Measurements from ENCODE around the gene SGCD. TPM values are rescaled to one million over a fixed set of nuclear protein-coding genes. Genes with fewer than 3 reads are reported as not detected.

The SGCD gene
- polyA plus RNA-seq, 1 donor (not counting 4 experiments of a cell fraction or from before 2014, with no cell fraction given): not detected

- Histone ChIP-seq H3K9ac (ENCODE audit: control insufficient read depth, extremely low read depth, insufficient read depth, low read length) (no peak overlapping the region), H3K9me1 (ENCODE audit: control insufficient read depth, extremely low read depth, insufficient read depth, low read length) (no peaks in the 10 kb centered on the region), H2AFZ (ENCODE audit: control insufficient read depth, low read length) (no peak overlapping the region), H3K4me1 (ENCODE audit: control insufficient read depth, extremely low read depth, insufficient read depth, low read length) (no peaks in the 10 kb centered on the region), H3K4me2 (ENCODE audit: control insufficient read depth, extremely low read depth, insufficient read depth, low read depth, low read length) (no peak overlapping the region), H3K36me3 (ENCODE audit: control insufficient read depth in 2 of 2, extremely low read depth in 1 of 2, insufficient read depth in 2 of 2, low read length in 2 of 2) (no peaks in the 10 kb centered on the region), H4K20me1 (ENCODE audit: control insufficient read depth, extremely low read depth, insufficient read depth, low read length) (no peaks in the 10 kb centered on the region), H3K27ac (ENCODE audit: control insufficient read depth, insufficient read depth, low read length) (no peak overlapping the region), H3K27me3 (ENCODE audit: control insufficient read depth, extremely low read depth, insufficient read depth, low read length) (no peaks in the 10 kb centered on the region), H3K9me3 (ENCODE audit: control insufficient read depth, low read depth, low read length) (no peaks in the 10 kb centered on the region), H3K79me2 (ENCODE audit: control insufficient read depth, insufficient read depth, low read length) (no peaks in the 10 kb centered on the region), H3K4me3 (ENCODE audit: control insufficient read depth in 2 of 3, extremely low read depth in 1 of 3, insufficient read depth in 2 of 3, low read depth in 1 of 3, low read length in 3 of 3) (no peak overlapping the region)
- no peak for FAIRE-seq
- dilution Hi-C loops (cut with MboI; ENCODE audit: extremely low pct_ligation_motif_present, low sequenced_read_pairs): no loop called here
- no peak for TF ChIP-seq CTCF (optimal IDR thresholded peaks at IDR 0.05 in 1 of 3, IDR thresholded peaks at IDR 0.05 in 1 of 3, conservative IDR thresholded peaks at IDR 0.05 in 1 of 3; ENCODE audit: extremely low read depth in 1 of 3, insufficient read depth in 2 of 3, low read length in 3 of 3)
- no peak for TF ChIP-seq EZH2 (IDR thresholded peaks at IDR 0.05; ENCODE audit: low read length)
- DNase-seq (ENCODE audit: low read depth, low spot score): no peak
Measured at GRCh38 chr5:156405988-156406387, 79.0 kb downstream of the SGCD start.

GRCh38 chr5:156407251-156407650 lies 80.3 kb downstream of the SGCD start:
- dilution Hi-C loops (cut with MboI; ENCODE audit: extremely low pct_ligation_motif_present, low sequenced_read_pairs): no loop called here

More at GRCh38 chr5:156407251-156407650, 80.3 kb downstream of the SGCD start:
- no peak for FAIRE-seq
- DNase-seq (ENCODE audit: low read depth, low spot score): no peak
- no peak for TF ChIP-seq EZH2 (IDR thresholded peaks at IDR 0.05; ENCODE audit: low read length)
- TF ChIP-seq CTCF (optimal IDR thresholded peaks at IDR 0.05 in 1 of 3, IDR thresholded peaks at IDR 0.05 in 1 of 3, conservative IDR thresholded peaks at IDR 0.05 in 1 of 3; ENCODE audit: extremely low read depth in 1 of 3, insufficient read depth in 2 of 3, low read length in 3 of 3): no peak
- Histone ChIP-seq H3K79me2 (ENCODE audit: control insufficient read depth, insufficient read depth, low read length) (no peaks in the 10 kb centered on the region), H3K4me3 (ENCODE audit: control insufficient read depth in 2 of 3, extremely low read depth in 1 of 3, insufficient read depth in 2 of 3, low read depth in 1 of 3, low read length in 3 of 3) (no peak overlapping the region), H3K27ac (ENCODE audit: control insufficient read depth, insufficient read depth, low read length) (no peak overlapping the region), H3K9ac (ENCODE audit: control insufficient read depth, extremely low read depth, insufficient read depth, low read length) (no peak overlapping the region), H3K9me1 (ENCODE audit: control insufficient read depth, extremely low read depth, insufficient read depth, low read length) (no peaks in the 10 kb centered on the region), H2AFZ (ENCODE audit: control insufficient read depth, low read length) (no peak overlapping the region), H3K4me1 (ENCODE audit: control insufficient read depth, extremely low read depth, insufficient read depth, low read length) (no peaks in the 10 kb centered on the region), H3K27me3 (ENCODE audit: control insufficient read depth, extremely low read depth, insufficient read depth, low read length) (no peaks in the 10 kb centered on the region), H3K9me3 (ENCODE audit: control insufficient read depth, low read depth, low read length) (no peaks in the 10 kb centered on the region), H4K20me1 (ENCODE audit: control insufficient read depth, extremely low read depth, insufficient read depth, low read length) (no peaks in the 10 kb centered on the region), H3K36me3 (ENCODE audit: control insufficient read depth in 2 of 2, extremely low read depth in 1 of 2, insufficient read depth in 2 of 2, low read length in 2 of 2) (no peaks in the 10 kb centered on the region), H3K4me2 (ENCODE audit: control insufficient read depth, extremely low read depth, insufficient read depth, low read depth, low read length) (no peak overlapping the region)
